Measurements from ENCODE around the gene HDAC6.
A peak's percentile ranks its signal among the peaks of the same experiment; 100 is the strongest.

HDAC6 gene

GRCh38 chrX:48801280-48802088, at the start of gene HDAC6:
Gene HDAC6, plus strand, starts transcription at chrX:48802067. Its CDS starts 626 bp downstream, at chrX:48802693.
- peak; percentile 99 for DNase-seq

- no peak for DNase-seq
These were observed 49.4 kb upstream of the HDAC6 start for GRCh38 chrX:48752498-48752897.

GRCh38 chrX:48753708-48754228, 48.1 kb upstream of the HDAC6 start:
- DNase-seq, result no peak

- DNase-seq, result no peak
These were observed 47.6 kb upstream of the HDAC6 start for GRCh38 chrX:48754238-48754637.

GRCh38 chrX:48761674-48762471, 40.0 kb upstream of the HDAC6 start, which contains the start of gene GLOD5:
Gene GLOD5, plus strand, starts transcription at chrX:48761747. Its CDS starts 44 bp downstream, at chrX:48761791.
- peak; percentile 45 for DNase-seq

DNA sequence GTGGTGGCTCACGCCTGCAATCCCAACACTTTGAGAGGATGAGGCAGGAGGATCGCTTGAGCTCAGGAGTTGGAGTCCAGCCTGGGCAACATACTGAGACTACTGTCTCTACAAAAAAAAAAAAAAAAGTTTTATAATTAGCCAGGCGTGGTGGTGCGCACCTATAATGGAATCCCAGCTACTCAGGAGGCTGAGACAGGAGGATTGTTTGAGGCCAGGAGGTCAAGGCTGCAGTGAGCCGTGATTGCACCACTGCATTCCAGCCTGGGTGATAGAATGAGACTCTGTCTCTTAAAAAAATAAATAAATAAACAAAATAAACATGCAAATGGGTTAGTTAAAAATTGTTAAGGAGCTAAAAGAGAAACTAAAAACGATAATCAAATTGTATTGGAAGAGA, 32.6 kb upstream of the HDAC6 start:
- DNase-seq, result no peak

GRCh38 chrX:48770296-48770695, 31.6 kb upstream of the HDAC6 start:
- DNase-seq, result no peak

- DNase-seq, result no peak
These were observed 29.3 kb upstream of the HDAC6 start for GRCh38 chrX:48772602-48773001.

DNA sequence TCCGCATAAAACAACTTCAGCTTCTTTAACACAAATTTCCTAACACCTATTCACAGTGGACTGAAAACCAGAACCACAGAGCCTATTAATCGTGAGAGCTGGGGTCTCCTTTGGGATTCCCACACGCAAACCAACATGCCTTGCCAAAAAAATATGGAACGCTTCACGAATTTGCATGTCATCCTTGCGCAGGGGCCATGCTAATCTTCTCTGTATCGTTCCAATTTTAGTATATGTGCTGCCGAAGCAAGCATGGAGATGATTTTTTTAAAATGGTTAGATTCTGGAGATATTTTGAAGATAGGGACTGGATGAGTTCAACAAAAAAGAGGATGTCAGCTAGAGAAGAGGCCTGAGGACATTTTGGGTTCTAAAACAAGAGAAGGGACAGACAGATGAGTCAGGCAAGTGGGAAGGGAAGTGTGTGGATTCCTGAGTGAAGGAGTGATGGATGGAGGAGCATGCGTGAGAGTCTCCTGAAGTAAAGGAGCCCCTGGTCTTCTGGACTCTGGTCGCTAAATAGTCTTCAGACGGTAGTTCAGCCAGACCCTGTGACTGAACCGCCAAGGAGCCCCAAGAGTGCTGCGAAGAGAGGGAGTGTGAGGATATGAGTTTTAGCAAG, 24.9 kb upstream of the HDAC6 start:
- no peak for DNase-seq

GRCh38 chrX:48779399-48779798, 22.5 kb upstream of the HDAC6 start:
- DNase-seq, result peak; percentile 19

- DNase-seq, result no peak
These were observed 20.2 kb upstream of the HDAC6 start for GRCh38 chrX:48781705-48782104.

GRCh38 chrX:48782216-48782615, 19.7 kb upstream of the HDAC6 start:
- no peak for DNase-seq

GRCh38 chrX:48782795-48783194, 19.1 kb upstream of the HDAC6 start:
- DNase-seq, result no peak

- DNase-seq, result no peak
These were observed 17.1 kb upstream of the HDAC6 start for GRCh38 chrX:48784726-48785125.

GRCh38 chrX:48785186-48785539, 16.7 kb upstream of the HDAC6 start:
- no peak for DNase-seq

- DNase-seq, result no peak
These were observed 16.2 kb upstream of the HDAC6 start for GRCh38 chrX:48785540-48786214.

DNA sequence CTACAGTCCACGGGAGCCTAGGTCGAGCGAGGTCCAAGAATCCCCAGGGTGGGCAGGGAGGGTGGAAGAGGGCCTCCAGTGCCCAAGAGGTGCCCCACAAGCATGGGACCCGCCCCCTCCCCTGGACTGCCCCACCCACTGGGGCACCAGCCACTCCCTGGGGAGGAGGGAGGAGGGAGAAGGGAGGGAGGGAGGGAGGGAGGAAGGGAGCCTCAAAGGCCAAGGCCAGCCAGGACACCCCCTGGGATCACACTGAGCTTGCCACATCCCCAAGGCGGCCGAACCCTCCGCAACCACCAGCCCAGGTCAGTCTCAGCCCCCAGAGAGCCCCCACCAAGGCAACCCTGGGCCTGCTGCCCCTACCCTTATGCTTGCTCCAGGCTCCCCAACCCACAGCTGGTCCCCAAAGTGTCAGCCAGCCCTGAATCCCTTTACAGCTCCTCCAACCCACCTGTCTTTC, 15.5 kb upstream of the HDAC6 start, which contains the start of gene GATA1:
Gene GATA1, plus strand, starts transcription at position 250 of the 460 bp plus-strand sequence. CDS start 4,520 bp downstream, outside the sequence.
- DNase-seq, result no peak

DNA sequence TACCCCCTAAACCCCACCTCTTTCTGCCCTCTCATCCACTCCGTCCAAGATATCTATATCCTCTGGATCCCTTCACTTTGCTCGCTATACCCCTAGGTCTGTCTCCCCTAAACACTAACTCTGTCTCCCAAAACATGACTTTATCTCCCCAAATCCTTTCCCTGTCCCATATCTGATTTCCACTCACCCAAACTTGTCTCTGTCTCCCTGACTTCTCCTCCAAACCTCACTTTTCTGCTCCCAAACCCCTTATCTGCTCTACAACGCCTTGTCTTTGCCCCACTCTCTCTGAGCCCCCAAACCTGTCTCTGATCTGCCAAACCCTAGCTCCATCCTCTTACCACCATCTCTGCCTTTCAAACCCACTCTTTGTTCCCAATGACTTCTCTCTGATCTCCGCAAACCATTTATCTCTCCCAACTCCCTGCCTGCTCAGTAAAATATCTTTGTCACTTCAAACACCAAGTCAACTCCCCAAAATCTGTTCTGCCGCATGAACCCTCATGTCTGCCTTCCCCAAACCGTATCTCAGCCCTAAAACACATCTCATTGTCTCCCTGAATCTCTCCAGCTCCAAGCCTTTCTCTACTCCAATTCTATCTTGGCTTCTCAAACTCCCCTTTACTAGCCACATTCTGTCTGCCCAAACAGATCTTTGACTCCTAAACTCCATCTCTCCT, 14.9 kb upstream of the HDAC6 start:
- DNase-seq, result no peak

DNA sequence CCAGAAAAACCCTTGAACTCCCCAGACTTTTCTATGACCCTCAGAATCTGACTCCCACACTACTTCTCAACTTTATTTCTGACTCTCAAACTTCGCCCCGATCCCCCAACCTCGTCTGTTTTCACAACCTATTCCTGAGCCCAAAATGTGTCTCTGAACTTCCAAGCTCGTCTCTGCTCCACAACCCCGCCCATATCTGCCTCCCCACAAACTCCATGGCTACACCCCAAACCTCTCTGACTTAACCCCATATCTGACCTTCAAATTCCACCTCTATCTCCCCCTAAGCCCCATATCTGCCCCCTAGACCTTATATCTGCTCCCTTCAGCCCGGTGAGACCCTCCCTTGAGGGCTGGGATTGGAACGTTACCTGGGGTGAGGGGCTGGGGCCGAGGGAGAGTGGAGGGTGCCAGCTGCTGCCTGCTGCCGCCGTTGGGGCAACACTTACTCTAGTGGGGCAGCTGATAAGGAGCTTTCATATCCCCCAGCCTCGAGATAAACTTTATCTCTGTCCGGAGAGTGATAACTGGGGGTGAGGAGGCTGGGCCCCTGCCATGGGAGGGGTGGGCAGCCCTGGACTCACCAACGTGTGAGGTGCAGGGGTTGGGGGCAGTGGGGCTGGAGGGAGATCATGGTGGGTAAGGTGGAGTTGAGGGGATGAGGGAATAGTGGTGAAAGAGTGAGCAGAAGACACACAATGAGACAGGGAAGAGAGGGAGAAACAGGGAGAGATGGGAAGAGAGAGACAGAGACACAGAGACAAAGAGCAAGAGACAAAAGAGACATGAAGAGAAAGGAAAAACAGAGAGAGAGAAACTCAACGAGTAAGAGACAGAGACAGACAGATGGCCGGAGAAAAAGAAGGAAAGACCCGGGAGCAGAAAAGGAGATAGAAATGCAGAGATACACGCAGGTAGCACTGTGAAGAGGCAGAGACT, 14.1 kb upstream of the HDAC6 start:
- DNase-seq, result no peak

DNA sequence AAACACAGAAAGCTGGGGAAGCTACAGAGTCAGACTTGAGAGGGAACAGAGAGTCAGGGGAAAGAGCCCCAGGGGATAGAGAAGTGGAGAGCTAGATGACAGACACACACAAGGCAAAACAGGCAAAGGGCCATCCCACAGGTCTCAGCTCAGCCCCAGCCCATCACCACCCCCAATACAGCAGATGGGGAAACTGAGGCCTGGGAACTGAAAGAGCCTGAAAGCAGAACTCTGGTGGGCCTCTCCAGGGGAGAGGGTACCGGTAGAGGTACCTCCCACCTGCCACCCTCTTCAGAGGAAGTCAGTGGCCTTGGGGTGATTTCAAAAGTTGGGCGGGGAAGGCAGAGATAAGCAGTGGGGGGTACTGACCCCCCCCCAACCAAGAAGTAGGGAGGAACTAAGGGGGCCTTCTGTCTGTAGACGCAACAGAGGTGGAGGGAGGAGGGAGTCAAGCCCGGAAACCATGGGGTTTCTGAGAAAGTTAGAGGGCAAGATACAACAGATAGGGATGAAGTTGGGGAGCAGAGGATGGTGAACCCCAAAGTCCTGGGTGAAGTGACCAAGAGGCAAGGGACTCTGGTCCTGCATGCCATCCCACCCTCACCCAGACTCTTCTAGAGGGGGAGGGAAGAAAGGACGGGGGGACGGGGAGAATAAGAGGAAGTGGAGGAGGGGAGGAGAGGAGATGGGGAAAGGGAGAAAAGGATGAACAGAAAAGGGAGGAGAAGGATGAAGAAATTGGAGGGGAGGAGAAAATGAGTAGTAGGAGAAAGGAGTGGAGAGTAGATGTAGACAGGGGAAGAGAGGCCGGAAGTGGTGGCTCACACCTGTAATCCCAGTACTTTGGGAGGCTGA, 12.3 kb upstream of the HDAC6 start:
- no peak for DNase-seq
